OCI-LY1 (cell line): ENCODE data around the gene ST6GALNAC6.

Experiments used
- EZH2 ChIP-seq: fragments of 200-600 bp; sonication (generic), shearing (Covaris generic); IDR thresholded peaks from 2 replicates; pipeline ENCODE4 v1.8.0; 2017; ENCODE audit warnings: borderline replicate concordance, mixed run types, mild to moderate bottlenecking, antibody characterized with exemption, low read length, moderate library complexity, mixed read lengths
- TF ChIP-seq, protein P1 (sequence below): fragments of 200-600 bp; sonication (generic), shearing (Covaris generic); IDR thresholded peaks from 2 replicates; pipeline ENCODE4 v1.5.1; 2017; ENCODE audit warnings: mild to moderate bottlenecking, antibody characterized with exemption, low read length, moderate library complexity, mixed read lengths

DNA sequence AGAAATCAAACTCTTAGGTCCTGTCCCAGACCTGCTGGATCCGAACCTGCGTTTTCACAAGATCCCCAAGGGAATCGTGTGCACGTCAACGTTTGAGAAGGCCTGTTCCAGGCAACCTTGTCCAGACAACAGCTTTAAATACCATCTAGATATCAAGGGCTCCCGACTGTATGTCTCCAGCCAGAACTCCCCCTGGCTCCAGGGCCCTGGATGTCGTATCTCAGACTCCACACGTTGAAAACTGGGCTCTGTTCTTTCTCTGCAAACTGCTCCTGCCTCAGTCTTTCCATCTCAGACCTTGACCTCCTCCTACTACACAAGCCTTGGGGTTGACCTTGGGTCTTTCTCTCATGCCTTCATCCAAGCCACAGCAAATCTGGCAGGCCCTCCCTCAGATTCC lies 39.1 kb downstream of the ST6GALNAC6 start:
- TF ChIP-seq, protein P1, sequence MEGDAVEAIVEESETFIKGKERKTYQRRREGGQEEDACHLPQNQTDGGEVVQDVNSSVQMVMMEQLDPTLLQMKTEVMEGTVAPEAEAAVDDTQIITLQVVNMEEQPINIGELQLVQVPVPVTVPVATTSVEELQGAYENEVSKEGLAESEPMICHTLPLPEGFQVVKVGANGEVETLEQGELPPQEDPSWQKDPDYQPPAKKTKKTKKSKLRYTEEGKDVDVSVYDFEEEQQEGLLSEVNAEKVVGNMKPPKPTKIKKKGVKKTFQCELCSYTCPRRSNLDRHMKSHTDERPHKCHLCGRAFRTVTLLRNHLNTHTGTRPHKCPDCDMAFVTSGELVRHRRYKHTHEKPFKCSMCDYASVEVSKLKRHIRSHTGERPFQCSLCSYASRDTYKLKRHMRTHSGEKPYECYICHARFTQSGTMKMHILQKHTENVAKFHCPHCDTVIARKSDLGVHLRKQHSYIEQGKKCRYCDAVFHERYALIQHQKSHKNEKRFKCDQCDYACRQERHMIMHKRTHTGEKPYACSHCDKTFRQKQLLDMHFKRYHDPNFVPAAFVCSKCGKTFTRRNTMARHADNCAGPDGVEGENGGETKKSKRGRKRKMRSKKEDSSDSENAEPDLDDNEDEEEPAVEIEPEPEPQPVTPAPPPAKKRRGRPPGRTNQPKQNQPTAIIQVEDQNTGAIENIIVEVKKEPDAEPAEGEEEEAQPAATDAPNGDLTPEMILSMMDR: no peak
- no peak for TF ChIP-seq EZH2
